ENCODE measurements around the gene BPIFB6.
A peak's percentile ranks its signal among the peaks of the same experiment; 100 is the strongest.

The BPIFB6 gene

GRCh38 chr20:33031531-33031930 is at the start of gene BPIFB6:
BPIFB6 (plus strand) TSS chr20:33031648; CDS start chr20:33031648, 0 bp downstream.
- no peak for DNase-seq

GRCh38 chr20:32982617-32983458 is 48.6 kb upstream of the BPIFB6 start:
- DNase-seq, result no peak

- no peak for DNase-seq
Measured at GRCh38 chr20:32983459-32984112, 47.9 kb upstream of the BPIFB6 start.

GRCh38 chr20:32984196-32984595 is 47.3 kb upstream of the BPIFB6 start:
- no peak for DNase-seq

- no peak for DNase-seq
Measured at GRCh38 chr20:32984631-32985354, 46.7 kb upstream of the BPIFB6 start.

GRCh38 chr20:32985596-32985995 is 45.9 kb upstream of the BPIFB6 start:
- no peak for DNase-seq

- no peak for DNase-seq
Measured at GRCh38 chr20:32986331-32986966, 45.0 kb upstream of the BPIFB6 start.

GRCh38 chr20:32987044-32987825 is 44.2 kb upstream of the BPIFB6 start:
- no peak for DNase-seq

GRCh38 chr20:32988008-32988407 is 43.4 kb upstream of the BPIFB6 start:
- DNase-seq, result peak; percentile 36

- DNase-seq, result no peak
Measured at GRCh38 chr20:32989507-32990283, 41.8 kb upstream of the BPIFB6 start.

- no peak for DNase-seq
Measured at GRCh38 chr20:32990426-32990825, 41.0 kb upstream of the BPIFB6 start.

GRCh38 chr20:32991383-32991782 is 40.1 kb upstream of the BPIFB6 start:
- no peak for DNase-seq

GRCh38 chr20:32991792-32992641 is 39.4 kb upstream of the BPIFB6 start:
- no peak for DNase-seq

- no peak for DNase-seq
Measured at GRCh38 chr20:32993496-32994050, 37.9 kb upstream of the BPIFB6 start.

GRCh38 chr20:32995802-32996201 is 35.6 kb upstream of the BPIFB6 start:
- DNase-seq, result no peak

GRCh38 chr20:32997431-32997830 is 34.0 kb upstream of the BPIFB6 start:
- no peak for DNase-seq

GRCh38 chr20:32999603-33000250 is 31.7 kb upstream of the BPIFB6 start:
- peak; percentile 49 for DNase-seq

- DNase-seq, result no peak
Measured at GRCh38 chr20:33000802-33001466, 30.5 kb upstream of the BPIFB6 start.

Measured in inflammatory macrophage treated with lipopolysaccharide for 4 hours (primary cell).